GM20000 (cell line): ENCODE data around the gene ITPKC.

Source experiments
- DNase-seq: peaks from one replicate; pipeline ENCODE4 v3.0.0; 2012; ENCODE audit warnings: low spot score
- TF ChIP-seq, protein P1 (sequence below): IDR thresholded peaks from 2 replicates; pipeline ENCODE4 v1.5.1; 2012; ENCODE audit warnings: mild to moderate bottlenecking, control low read depth; ENCODE audit errors: extremely low read depth, missing control alignments

The ITPKC gene

DNA sequence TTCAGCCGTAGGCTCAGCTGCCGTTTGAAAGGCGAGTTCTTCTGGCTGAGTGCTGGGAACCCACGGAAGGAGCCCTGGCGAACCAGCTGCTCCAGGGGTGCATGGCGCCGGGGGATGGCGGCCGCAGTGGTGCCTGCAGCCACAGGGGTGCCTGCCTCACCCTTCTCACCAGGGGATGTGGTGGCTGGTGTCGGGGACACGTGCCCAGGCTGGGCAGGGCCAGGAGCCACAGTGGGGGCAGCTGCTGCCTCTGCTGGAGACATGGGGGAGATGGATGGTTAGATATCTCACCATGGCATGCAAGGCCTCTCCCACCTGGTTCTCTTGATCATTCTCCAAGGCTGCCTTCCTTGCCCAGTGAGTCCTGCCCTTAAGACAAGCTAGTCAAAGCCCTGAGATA is 43.5 kb upstream of the ITPKC start:
- DNase-seq = no peak
- TF ChIP-seq, protein P1, sequence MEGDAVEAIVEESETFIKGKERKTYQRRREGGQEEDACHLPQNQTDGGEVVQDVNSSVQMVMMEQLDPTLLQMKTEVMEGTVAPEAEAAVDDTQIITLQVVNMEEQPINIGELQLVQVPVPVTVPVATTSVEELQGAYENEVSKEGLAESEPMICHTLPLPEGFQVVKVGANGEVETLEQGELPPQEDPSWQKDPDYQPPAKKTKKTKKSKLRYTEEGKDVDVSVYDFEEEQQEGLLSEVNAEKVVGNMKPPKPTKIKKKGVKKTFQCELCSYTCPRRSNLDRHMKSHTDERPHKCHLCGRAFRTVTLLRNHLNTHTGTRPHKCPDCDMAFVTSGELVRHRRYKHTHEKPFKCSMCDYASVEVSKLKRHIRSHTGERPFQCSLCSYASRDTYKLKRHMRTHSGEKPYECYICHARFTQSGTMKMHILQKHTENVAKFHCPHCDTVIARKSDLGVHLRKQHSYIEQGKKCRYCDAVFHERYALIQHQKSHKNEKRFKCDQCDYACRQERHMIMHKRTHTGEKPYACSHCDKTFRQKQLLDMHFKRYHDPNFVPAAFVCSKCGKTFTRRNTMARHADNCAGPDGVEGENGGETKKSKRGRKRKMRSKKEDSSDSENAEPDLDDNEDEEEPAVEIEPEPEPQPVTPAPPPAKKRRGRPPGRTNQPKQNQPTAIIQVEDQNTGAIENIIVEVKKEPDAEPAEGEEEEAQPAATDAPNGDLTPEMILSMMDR = no peak

DNA sequence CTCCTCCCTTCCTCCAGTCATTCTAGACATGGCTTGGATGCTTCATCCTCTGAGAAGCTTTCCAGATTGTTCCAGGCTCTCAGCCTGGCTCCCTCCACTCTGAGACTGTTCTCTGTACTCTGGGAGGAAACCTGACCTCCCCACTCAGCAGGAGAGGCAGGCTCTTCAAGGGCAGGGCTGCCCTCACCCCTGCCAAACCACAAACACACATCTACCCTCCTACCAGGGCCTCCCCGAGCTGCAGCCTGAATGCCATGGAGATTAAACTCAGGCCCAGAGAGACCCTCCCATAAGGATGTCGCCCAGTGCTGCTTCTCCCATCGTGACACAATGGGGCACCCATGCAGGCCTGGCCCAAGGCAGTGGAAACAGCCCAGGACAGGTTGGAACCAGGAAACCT is 42.6 kb upstream of the ITPKC start:
- TF ChIP-seq, protein P1 = no peak
- DNase-seq = no peak

DNA sequence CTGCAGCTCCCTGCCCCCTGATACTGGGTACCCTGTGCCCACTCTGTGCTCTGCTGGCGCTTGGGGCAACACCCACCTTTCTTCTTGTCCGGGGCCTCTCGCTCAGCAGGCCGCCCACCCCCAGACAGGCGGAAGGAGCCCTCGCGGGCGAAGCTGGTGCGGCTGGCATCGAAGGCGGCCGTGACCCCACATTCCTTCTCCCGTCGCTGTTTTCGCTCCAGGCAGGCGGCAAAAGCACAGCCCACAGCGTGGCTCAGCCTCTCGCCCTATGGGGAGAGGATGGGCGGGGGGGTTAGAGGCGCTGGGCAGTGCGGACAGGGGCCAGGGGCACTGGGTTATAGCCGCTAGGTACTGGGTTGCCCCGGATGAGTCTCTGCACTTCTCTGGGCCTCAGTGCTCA is 39.8 kb upstream of the ITPKC start:
- TF ChIP-seq, protein P1 = no peak
- DNase-seq = no peak

DNA sequence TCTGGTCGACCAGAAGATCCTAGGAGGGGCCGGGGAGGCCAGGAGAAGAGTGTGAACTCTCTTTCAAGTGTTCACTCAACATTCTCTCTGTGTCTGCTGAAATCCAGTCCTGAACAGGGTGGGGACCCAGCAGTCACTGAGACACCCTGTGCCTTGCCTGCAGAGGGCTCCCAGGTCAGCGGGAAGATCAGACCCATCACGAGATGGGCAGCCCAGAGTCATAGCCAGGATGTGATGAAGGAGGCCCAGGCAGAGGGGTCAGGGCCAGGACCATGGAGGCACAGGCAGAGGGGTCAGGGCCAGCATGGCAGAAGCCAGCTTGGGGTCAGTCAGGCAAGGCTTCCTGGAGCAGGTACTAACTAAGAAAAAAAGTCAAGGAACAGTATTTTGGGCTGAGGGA is 35.9 kb upstream of the ITPKC start:
- TF ChIP-seq, protein P1 = no peak
- no peak for DNase-seq

DNA sequence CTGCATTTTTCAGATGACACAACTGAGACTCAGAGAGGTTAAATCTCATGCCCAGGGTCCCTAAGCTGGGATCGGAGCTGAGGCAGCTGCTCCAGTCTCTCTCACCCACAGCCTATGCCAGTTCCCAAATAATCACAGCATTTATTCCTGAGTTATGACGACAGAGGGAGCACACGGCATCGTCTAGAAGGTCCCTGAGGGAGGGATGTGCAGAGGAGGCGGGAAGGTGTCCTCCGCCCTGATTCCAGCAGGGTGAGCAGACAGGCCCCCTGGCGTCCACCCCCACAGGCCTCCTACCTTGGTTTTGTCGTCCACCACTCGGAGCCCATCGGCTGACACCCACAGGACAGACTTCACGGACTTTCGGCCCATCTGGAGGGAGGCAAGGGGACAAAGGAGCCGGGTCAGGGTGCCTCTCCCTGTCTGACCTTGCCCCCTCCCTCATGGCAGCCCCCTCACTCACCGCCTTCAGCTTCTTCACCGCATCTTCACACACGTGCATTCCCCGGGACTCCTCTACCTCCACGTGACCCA is 34.4 kb upstream of the ITPKC start:
- TF ChIP-seq, protein P1 = no peak
- no peak for DNase-seq

DNA sequence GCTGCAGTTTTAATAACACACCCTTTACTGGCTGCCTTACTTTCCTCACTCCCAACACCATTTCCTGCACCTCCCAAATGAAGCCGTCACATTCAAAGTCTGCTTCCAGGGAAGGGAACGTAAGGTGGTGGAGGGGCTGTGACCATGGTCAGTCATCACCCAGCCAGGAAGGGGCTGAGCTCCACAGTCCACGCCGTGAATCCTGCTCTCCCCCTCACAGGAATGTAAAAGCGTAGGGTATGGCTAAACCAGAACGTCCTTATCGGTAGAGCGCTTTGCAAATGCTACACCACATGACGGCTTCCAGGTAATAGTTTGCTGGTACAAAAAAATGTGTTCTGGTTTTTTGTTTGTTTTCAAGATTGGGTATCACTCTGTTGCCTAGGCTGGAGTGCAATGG is 33.5 kb upstream of the ITPKC start:
- TF ChIP-seq, protein P1 = no peak
- no peak for DNase-seq

DNA sequence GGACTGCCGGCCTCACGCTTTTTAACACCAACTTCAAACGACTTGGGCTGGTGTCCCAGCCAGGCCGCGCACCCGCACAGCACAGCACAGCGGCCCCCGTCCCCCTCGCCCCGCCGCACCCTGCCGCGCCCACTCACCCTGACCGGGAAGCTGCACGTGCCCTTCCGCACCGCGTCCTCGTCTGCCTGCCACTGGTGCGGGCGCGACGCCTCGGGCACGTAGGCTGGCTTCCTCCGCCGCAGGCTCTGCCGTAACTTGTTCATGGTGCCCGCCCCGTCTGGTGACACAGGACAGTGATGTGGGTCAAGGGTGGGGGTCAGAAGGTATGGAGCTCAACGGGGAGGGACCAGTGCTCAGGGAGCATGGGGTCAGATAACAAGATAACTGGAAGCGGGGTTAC is 32.6 kb upstream of the ITPKC start:
- TF ChIP-seq, protein P1 = no peak
- no peak for DNase-seq
